GM23338 (cell line): ENCODE data around the gene PPM1H. TPM values are rescaled to one million over a fixed set of nuclear protein-coding genes. Genes with fewer than 3 reads are reported as not detected.

Experiments used
- ATAC-seq: fragments of 200-7000 bp; cut with Tn5 transposase; 3 replicates; pipeline ENCODE4 v1.9.1; 2020
- DNase-seq: peaks from one replicate; pipeline ENCODE4 v3.0.0-alpha.2; 2015; ENCODE audit warnings: low spot score
- H2AFZ ChIP-seq: fragments of 200-600 bp; sonication (generic); 2 replicates; pipeline ENCODE4 v1.8.0; 2016; ENCODE audit warnings: antibody characterized with exemption, mild to moderate bottlenecking, moderate library complexity
- H3F3A ChIP-seq: fragments of 200-600 bp; sonication (generic); replicated peaks from 2 replicates; pipeline ENCODE4 v1.8.0; 2017; ENCODE audit warnings: antibody characterized with exemption, mixed run types, low read depth
- H3K27ac ChIP-seq: fragments of 200-600 bp; sonication (generic); 2 replicates; pipeline ENCODE4 v1.6.1; 2016; ENCODE audit warnings: low read depth
- H3K27me3 ChIP-seq: fragments of 200-600 bp; sonication (generic); 2 replicates; pipeline ENCODE4 v1.8.0; 2016; ENCODE audit warnings: mild to moderate bottlenecking, mixed run types, moderate library complexity; ENCODE audit not compliant: insufficient read depth
- H3K36me3 ChIP-seq: fragments of 200-600 bp; sonication (generic); 2 replicates; pipeline ENCODE4 v1.8.0; 2016; ENCODE audit warnings: mild to moderate bottlenecking; ENCODE audit not compliant: insufficient read depth
- H3K4me1 ChIP-seq: fragments of 200-600 bp; sonication (generic); 2 replicates; pipeline ENCODE4 v1.8.0; 2016; ENCODE audit warnings: mild to moderate bottlenecking, moderate library complexity; ENCODE audit not compliant: insufficient read depth
- H3K4me2 ChIP-seq: fragments of 200-600 bp; sonication (generic); 2 replicates; pipeline ENCODE4 v1.7.1; 2017; ENCODE audit warnings: mixed run types
- H3K4me3 ChIP-seq: fragments of 200-600 bp; sonication (generic); 2 replicates; pipeline ENCODE4 v1.6.1; 2016; ENCODE audit warnings: mixed run types
- H3K79me2 ChIP-seq: fragments of 200-600 bp; sonication (generic); replicated peaks from 2 replicates; pipeline ENCODE4 v1.8.0; 2017; ENCODE audit warnings: mild to moderate bottlenecking; ENCODE audit not compliant: insufficient read depth
- H3K9me2 ChIP-seq: fragments of 200-600 bp; sonication (generic); 2 replicates; pipeline ENCODE4 v1.8.0; 2017; ENCODE audit not compliant: insufficient read depth
- H4K20me1 ChIP-seq: fragments of 200-600 bp; sonication (generic); replicated peaks from 2 replicates; pipeline ENCODE4 v1.8.0; 2017; ENCODE audit warnings: mild to moderate bottlenecking; ENCODE audit not compliant: insufficient read depth
- H3K27ac Mint-ChIP-seq: 2 replicates; pipeline ENCODE4 v1.8.0; 2020; ENCODE audit warnings: inconsistent platforms, mild to moderate bottlenecking, moderate library complexity, mixed read lengths
- H3K27me3 Mint-ChIP-seq: 3 replicates; pipeline ENCODE4 v1.8.0; 2022; ENCODE audit warnings: low read depth, mild to moderate bottlenecking, moderate library complexity, mixed read lengths, inconsistent platforms; ENCODE audit not compliant: insufficient read depth, poor library complexity
- H3K36me3 Mint-ChIP-seq: 3 replicates; pipeline ENCODE4 v1.8.0; 2021; ENCODE audit warnings: low read depth, mild to moderate bottlenecking, inconsistent platforms, moderate library complexity, mixed read lengths
- H3K4me1 Mint-ChIP-seq: 3 replicates; pipeline ENCODE4 v1.8.0; 2020; ENCODE audit warnings: mild to moderate bottlenecking, inconsistent platforms, mixed read lengths
- H3K4me3 Mint-ChIP-seq: 3 replicates; pipeline ENCODE4 v1.8.0; 2021; ENCODE audit warnings: moderate library complexity, mild to moderate bottlenecking, inconsistent platforms, mixed read lengths
- H3K9me3 Mint-ChIP-seq: 3 replicates; pipeline ENCODE4 v1.8.0; 2020; ENCODE audit warnings: moderate library complexity, mild to moderate bottlenecking, inconsistent platforms, mixed read lengths
- CREB1 ChIP-seq: fragments of 250-450 bp; sonication (Bioruptor Pico); IDR thresholded peaks from 2 replicates; pipeline ENCODE4 v1.5.0; 2020; ENCODE audit warnings: low read depth, mild to moderate bottlenecking, moderate library complexity
- CTCF ChIP-seq, 2 experiments: fragments of 200-600 bp in 1 of 2; sonication (generic) in 1 of 2; conservative IDR thresholded peaks; 2 replicates each; pipeline versions ENCODE4 v1.5.1 to v1.6.1; 2016 to 2017; ENCODE audit warnings: antibody characterized with exemption in 2 of 2, low read depth in 2 of 2, mild to moderate bottlenecking in 2 of 2, moderate library complexity in 1 of 2
- ETS1 ChIP-seq: IDR thresholded peaks from 2 replicates; pipeline ENCODE4 v1.6.1; 2016; ENCODE audit warnings: antibody characterized with exemption
- EZH2phosphoT487 ChIP-seq: fragments of 200-600 bp; sonication (generic); IDR thresholded peaks from one replicate; pipeline ENCODE4 v1.8.1; 2018; ENCODE audit warnings: antibody characterized with exemption; ENCODE audit not compliant: unreplicated experiment
- JUNB ChIP-seq: IDR thresholded peaks from one replicate; pipeline ENCODE4 v1.6.1; 2016; ENCODE audit warnings: antibody characterized with exemption; ENCODE audit not compliant: unreplicated experiment
- NANOG ChIP-seq: IDR thresholded peaks from 2 replicates; pipeline ENCODE4 v1.6.1; 2016; ENCODE audit warnings: antibody characterized with exemption, borderline replicate concordance
- POLR2AphosphoS5 ChIP-seq: IDR thresholded peaks from 2 replicates; pipeline ENCODE4 v1.6.1; 2016; ENCODE audit warnings: antibody characterized with exemption, low read depth
- STAT1 ChIP-seq: IDR thresholded peaks from one replicate; pipeline ENCODE4 v1.6.1; 2016; ENCODE audit warnings: antibody characterized with exemption; ENCODE audit not compliant: unreplicated experiment
- ZNF331 ChIP-seq: fragments of 250-450 bp; sonication (Bioruptor Pico); IDR thresholded peaks from 2 replicates; pipeline ENCODE4 v1.5.0; 2020; ENCODE audit warnings: low read depth, mild to moderate bottlenecking, moderate library complexity
- polyA plus RNA-seq: library from polyadenylated mRNA; unstranded; fragments of >200 nt; fragmentation: Nextera tagmentation; extraction: Ambion mirVana; gene quantifications from 2 replicates; pipeline ENCODE4 v1.2.1, GENCODE V29; 2016
- total RNA-seq: library from RNA; depleted of rRNA; stranded (reverse); fragments of >200 nt; shearing (Covaris generic); gene quantifications from 2 replicates; pipeline ENCODE4 v1.2.3, GENCODE V29; 2014
- TF ChIP-seq, protein P1 (sequence below): IDR thresholded peaks from one replicate; pipeline ENCODE4 v1.6.1; 2018; ENCODE audit warnings: antibody characterized with exemption; ENCODE audit not compliant: unreplicated experiment

The PPM1H gene
- total and polyA plus RNA-seq, 2 experiments from 2014 or later = 11.4 to 41.2 TPM

- H3K79me2 ChIP-seq = 0 out of 2 replicates have a peak, but pooled peaks cover 3% of the 10 kb centered on the region
- H4K20me1 ChIP-seq = no peaks in the 10 kb centered on the region
- no peaks in the 10 kb centered on the region for H3K36me3 ChIP-seq
- peaks cover 8% of the 10 kb centered on the region for H3K4me1 ChIP-seq
- DNase-seq (no peak), ATAC-seq (no peak)
- no peak overlapping the region for H2AFZ ChIP-seq
- H3F3A ChIP-seq = no peaks in the 10 kb centered on the region
- no peak overlapping the region for H3K4me3 ChIP-seq
- peaks cover 21% of the 10 kb centered on the region for H3K4me1 Mint-ChIP-seq
- no peak overlapping the region for H3K27ac Mint-ChIP-seq
- H3K9me2 ChIP-seq = no peaks in the 10 kb centered on the region
- H3K27ac ChIP-seq = no peak overlapping the region
- no peak overlapping the region for H3K4me3 Mint-ChIP-seq
- H3K4me2 ChIP-seq = no peak overlapping the region
- no peaks in the 10 kb centered on the region for H3K27me3 ChIP-seq
- peaks cover 5% of the 10 kb centered on the region for H3K27me3 Mint-ChIP-seq
- no peaks in the 10 kb centered on the region for H3K9me3 Mint-ChIP-seq
- peaks cover 5% of the 10 kb centered on the region for H3K36me3 Mint-ChIP-seq
- TF ChIP-seq ETS1 = no peak
- TF ChIP-seq CTCF (conservative IDR thresholded peaks at IDR 0.05; ENCODE audit: low read depth in 2 of 2) = peak in 1 of 2 experiments; percentile 53; a peak in 2 of 4 replicates
Observed at GRCh38 chr12:62802984-62803383, 132.0 kb downstream of the PPM1H start.

DNA sequence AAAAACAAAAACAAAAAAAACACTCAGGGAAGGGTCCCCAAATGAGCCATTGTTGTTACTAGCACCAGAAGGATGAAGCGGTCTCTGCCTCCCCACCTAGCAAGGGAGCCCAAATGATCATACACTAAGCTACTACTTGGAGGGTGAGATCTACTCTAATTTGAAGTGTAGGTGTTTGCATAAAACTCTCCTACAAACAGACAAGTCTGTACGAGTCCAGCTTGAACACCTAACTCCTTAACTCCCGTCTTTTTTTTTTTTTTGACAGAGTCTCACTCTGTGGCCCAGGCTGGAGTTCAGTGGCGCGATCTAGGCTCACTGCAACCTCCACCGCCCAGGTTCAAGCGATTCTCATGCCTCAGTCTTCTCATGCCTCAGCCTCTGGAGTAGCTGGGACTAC, 132.6 kb downstream of the PPM1H start:
- no peak for DNase-seq
- no peak overlapping the region for H2AFZ ChIP-seq
- H3K9me3 Mint-ChIP-seq = no peaks in the 10 kb centered on the region
- H3K4me1 Mint-ChIP-seq = peaks cover 22% of the 10 kb centered on the region
- H3K4me1 ChIP-seq = peaks cover 8% of the 10 kb centered on the region
- peaks cover 5% of the 10 kb centered on the region for H3K36me3 Mint-ChIP-seq
- ATAC-seq = no peak
- no peak for TF ChIP-seq JUNB
- TF ChIP-seq, protein P1, sequence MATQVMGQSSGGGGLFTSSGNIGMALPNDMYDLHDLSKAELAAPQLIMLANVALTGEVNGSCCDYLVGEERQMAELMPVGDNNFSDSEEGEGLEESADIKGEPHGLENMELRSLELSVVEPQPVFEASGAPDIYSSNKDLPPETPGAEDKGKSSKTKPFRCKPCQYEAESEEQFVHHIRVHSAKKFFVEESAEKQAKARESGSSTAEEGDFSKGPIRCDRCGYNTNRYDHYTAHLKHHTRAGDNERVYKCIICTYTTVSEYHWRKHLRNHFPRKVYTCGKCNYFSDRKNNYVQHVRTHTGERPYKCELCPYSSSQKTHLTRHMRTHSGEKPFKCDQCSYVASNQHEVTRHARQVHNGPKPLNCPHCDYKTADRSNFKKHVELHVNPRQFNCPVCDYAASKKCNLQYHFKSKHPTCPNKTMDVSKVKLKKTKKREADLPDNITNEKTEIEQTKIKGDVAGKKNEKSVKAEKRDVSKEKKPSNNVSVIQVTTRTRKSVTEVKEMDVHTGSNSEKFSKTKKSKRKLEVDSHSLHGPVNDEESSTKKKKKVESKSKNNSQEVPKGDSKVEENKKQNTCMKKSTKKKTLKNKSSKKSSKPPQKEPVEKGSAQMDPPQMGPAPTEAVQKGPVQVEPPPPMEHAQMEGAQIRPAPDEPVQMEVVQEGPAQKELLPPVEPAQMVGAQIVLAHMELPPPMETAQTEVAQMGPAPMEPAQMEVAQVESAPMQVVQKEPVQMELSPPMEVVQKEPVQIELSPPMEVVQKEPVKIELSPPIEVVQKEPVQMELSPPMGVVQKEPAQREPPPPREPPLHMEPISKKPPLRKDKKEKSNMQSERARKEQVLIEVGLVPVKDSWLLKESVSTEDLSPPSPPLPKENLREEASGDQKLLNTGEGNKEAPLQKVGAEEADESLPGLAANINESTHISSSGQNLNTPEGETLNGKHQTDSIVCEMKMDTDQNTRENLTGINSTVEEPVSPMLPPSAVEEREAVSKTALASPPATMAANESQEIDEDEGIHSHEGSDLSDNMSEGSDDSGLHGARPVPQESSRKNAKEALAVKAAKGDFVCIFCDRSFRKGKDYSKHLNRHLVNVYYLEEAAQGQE = no peak
- no peak for TF ChIP-seq EZH2phosphoT487
- TF ChIP-seq STAT1 = no peak
- no peak for TF ChIP-seq NANOG
- no peak for TF ChIP-seq CTCF (conservative IDR thresholded peaks at IDR 0.05; ENCODE audit: low read depth in 2 of 2)
- TF ChIP-seq ETS1 = no peak
- no peak for TF ChIP-seq CREB1 (CRISPR knock-in tag)
- no peak for TF ChIP-seq ZNF331
- TF ChIP-seq POLR2AphosphoS5 = no peak
- H3K27me3 Mint-ChIP-seq = peaks cover 5% of the 10 kb centered on the region
- H3F3A ChIP-seq = no peaks in the 10 kb centered on the region
- no peak overlapping the region for H3K4me3 Mint-ChIP-seq
- H3K27ac Mint-ChIP-seq = no peak overlapping the region
- H3K4me2 ChIP-seq = no peak overlapping the region
- H3K36me3 ChIP-seq = no peaks in the 10 kb centered on the region
- 0 out of 2 replicates have a peak, but pooled peaks cover 3% of the 10 kb centered on the region for H3K79me2 ChIP-seq
- no peaks in the 10 kb centered on the region for H3K9me2 ChIP-seq
- H3K27ac ChIP-seq = no peak overlapping the region
- no peaks in the 10 kb centered on the region for H4K20me1 ChIP-seq
- no peak overlapping the region for H3K4me3 ChIP-seq
- no peaks in the 10 kb centered on the region for H3K27me3 ChIP-seq
